GM19438 (cell line): Measurements from ENCODE around the gene GOLGA6L2.

Experiments
- ATAC-seq: cut with Tn5 transposase; IDR thresholded peaks from one replicate; pipeline ENCODE4 v1.9.1; 2021; ENCODE audit warnings: low read depth; ENCODE audit not compliant: unreplicated experiment

GOLGA6L2 gene, protein sequence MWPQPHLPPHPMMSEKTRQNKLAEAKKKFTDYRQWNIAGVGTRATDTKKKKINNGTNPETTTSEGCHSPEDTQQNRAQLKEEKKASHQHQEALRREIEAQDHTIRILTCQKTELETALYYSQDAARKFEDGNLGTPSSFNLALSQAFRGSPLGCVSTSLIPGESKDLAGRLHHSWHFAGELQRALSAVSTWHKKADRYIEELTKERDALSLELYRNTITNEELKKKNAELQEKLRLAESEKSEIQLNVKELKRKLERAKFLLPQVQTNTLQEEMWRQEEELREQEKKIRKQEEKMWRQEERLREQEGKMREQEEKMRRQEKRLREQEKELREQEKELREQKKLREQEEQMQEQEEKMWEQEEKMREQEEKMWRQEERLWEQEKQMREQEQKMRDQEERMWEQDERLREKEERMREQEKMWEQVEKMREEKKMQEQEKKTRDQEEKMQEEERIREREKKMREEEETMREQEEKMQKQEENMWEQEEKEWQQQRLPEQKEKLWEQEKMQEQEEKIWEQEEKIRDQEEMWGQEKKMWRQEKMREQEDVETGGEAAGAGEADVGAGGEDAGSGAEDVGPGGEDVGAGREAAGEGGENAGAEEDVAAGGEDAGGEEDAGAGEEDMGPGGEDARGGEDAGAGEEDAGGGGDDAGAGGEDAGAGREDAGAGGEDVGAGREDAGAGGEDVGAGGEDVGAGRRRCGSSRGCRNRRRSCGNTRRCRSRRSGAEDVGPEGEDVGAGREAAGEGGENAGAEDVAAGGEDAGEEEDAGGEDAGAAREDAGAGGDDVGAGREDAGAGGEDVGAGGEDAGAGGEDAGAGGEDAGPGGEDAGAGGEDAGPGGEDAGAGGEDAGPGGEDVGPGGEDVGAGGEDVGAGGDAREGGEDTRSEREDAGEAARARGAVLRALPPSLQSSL

DNA sequence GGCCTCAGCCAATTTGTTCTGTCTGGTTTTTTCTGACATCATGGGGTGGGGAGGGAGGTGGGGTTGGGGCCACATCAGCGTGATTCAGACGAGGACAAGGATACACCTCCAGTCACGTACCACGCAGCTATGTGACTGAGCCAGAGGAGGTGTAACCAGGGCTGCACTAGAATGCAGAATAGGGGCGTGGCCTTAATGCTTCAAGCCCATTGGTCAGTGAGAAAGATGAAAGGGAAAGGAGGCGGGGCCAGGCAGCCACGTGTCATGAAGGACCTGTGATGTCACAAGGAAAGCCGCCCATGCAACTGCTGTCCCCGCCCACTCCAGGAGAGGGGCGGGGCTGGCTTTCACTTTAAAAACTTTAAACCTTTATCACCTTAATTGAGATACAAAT, at the start of gene GOLGA6L2:
Gene GOLGA6L2, minus strand, starts transcription at position 137 of the 394 bp plus-strand sequence. Its CDS starts 62 bp downstream, at position 75.
- ATAC-seq = no peak

DNA sequence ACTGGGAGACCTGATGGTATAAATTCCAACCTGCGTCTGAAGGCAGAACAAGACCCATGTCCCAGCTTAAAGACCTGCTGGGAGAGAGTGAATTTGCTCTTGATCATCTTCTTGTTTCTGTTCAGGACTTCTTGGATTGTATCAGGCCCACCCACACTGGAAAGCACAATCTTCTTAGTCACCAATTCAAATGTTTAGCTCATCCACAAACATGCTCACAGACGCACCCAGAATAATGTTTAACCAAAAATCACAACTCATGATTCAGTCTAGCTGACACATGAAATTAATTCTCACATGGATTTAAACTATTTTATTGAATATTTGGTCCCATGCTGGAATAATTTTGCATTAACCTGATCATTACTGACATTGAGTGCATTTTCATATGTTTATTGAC, 37.8 kb upstream of the GOLGA6L2 start:
- ATAC-seq = no peak

DNA sequence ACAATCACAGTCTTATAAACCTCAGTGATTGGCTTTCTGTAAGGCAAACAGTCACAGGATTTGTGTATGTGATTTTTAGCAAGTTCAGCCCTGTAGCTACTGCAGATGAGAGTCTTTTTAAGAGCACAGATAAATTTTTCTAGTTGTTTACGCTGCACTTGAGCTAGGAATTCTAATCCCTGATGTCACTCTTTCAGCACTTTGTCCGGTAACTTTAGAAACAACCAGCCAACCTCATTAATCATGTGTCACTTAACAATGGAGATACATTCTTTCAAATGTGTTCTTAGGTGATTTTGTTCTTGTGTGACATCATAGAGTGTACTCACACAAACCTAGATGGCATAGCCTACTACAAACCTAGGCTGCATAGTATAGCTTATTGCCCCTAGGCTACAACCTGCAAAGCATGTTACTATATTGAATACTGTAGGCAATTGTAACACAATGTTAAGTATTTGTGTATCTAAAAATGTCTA, 36.8 kb upstream of the GOLGA6L2 start:
- ATAC-seq = no peak

DNA sequence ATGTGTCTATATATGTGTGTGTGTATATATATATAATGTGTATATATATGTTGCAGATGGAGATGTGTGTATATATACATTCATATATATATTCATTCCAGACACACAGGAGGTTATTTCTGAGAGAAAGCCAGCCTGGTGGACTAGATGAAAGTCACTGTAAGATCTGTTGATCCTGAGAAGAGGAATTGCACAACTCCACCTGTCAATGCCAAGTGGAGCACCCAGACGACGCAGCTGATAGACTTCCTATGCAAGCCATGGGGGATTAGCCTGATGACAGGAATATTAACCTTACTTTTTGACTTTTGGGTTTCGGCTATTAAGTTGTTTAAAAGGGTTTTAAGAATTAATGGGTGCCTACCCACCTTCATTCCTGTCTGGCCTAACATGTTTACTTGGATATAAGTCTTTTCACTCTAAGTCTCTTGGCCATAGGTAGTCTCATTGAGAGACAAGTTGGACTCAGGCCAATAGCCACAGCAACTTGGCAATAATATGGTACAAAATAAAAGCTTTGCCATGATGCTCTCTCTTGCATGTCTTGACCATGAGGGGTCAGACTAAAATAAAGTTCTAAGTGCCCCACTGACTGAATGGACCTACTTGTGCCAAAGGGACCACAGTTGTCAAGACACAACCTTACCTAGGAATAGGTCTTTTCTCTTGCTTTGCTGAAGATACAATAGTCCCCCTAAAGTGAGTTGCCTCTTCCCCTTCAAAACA, 35.9 kb upstream of the GOLGA6L2 start:
- no peak for ATAC-seq

DNA sequence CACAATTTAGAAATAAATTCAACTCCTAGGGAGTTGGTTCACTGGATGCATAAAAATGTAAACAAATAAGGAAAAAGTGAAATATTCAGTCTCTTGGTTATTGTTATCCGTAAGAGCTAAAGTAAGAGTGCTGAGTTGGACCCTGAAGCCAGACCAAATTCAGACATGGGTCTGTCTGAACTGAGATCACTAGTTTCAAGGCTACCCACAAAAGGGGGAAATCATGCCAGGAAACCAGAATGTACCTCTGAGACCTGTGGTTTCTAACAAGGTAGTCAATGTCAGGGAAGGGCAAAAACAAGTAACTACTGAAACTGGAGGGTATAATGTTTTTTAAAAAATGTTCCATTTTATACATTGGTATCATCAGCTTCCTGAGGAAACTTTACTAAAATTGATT, 35.2 kb upstream of the GOLGA6L2 start:
- ATAC-seq = no peak

DNA sequence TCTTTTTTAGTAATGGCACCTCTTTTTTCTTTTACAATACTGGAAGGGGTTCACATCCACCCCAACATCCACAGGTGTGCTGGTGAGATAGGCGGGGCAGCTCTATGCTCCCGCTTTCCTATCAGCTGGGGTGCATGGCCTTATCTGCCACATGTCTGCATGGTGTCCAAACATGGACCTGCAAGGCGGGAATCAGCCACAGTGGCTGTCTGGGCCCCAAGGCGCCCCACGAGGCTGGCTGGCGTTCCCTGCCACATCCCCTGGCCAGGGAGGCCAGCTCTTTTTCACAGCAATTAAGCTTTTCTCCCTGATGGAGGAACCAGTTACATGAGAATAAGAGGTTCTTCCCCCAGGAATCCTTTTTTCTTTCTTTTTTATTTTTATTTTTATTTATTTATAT, 30.9 kb upstream of the GOLGA6L2 start:
- ATAC-seq = no peak

DNA sequence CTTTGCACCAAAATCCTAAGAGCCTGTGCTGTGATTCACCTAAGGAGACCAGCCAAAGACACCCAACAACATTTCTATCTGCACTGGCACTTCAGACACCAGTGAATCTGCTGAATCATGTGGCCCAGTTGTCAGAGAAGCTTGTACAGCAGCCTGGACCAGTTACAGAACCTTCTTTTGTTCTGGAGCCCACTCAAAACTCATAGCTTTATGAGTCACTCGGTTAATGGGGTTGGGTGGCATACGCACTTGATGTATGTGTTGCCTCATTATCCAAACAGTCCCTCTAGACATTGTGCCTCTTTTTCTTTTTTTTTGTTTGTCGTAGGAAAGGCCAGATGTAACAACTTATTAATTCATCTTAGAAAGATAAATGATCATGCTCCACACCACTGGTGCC, 25.6 kb upstream of the GOLGA6L2 start:
- ATAC-seq = no peak

DNA sequence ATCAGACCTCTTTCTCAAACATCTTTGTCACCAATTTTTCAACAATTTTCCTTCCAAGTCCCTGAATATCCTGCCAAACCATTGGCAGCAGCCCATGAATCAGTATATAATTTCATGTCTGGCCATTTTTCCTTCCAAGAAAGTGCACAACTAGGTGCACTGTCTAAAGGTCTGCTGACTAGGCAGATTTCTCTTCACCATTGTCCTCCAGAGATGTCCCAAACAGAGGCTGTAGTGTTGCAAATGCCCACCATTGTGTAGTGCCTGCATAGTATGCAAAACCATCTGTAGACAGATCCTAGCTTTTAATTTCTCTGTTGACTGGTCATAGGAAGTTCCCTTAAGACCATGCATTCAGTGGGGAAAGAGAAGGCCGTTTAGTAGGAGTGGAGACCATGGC, 25.0 kb upstream of the GOLGA6L2 start:
- no peak for ATAC-seq

DNA sequence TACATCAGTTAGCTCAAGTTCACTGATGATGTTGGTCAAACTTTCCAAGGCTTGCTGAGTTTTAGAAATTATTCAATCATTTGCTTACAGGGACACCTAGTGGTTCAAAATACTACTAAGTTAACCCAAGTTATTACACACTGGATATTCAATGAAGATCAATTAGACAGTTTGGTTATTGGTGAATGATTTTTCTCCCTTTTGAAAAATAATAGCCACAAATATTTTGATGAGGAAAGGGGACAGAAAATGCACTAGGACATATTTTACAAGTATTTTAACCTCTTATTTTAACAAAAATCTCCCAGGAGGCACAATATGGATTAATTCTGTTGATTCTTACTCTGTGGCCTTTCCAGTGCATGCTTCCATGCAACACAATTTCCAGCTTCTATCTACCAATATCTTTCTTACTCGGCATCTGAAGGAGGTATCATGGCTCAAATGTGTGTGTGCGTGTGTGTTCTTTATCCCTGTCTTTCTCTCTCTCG, 20.1 kb upstream of the GOLGA6L2 start:
- no peak for ATAC-seq

DNA sequence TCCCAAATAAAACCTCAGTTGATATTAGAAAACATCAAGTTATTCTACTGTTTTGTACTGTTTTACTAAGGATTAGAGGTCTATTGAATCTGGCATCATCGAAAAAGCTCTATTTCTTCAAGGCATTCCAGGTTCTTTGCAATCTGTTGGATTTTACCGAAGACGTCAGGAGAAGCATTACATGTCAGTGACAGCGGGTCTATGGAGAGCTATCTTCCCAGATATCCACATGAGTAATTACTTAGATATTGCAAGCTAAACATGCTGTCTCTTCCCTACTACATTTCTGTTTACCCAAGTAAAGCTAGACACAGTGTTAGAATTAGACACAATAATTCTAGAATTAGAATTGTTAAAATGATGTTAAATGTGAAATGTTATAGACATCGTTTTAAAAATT, 10.8 kb upstream of the GOLGA6L2 start:
- no peak for ATAC-seq

DNA sequence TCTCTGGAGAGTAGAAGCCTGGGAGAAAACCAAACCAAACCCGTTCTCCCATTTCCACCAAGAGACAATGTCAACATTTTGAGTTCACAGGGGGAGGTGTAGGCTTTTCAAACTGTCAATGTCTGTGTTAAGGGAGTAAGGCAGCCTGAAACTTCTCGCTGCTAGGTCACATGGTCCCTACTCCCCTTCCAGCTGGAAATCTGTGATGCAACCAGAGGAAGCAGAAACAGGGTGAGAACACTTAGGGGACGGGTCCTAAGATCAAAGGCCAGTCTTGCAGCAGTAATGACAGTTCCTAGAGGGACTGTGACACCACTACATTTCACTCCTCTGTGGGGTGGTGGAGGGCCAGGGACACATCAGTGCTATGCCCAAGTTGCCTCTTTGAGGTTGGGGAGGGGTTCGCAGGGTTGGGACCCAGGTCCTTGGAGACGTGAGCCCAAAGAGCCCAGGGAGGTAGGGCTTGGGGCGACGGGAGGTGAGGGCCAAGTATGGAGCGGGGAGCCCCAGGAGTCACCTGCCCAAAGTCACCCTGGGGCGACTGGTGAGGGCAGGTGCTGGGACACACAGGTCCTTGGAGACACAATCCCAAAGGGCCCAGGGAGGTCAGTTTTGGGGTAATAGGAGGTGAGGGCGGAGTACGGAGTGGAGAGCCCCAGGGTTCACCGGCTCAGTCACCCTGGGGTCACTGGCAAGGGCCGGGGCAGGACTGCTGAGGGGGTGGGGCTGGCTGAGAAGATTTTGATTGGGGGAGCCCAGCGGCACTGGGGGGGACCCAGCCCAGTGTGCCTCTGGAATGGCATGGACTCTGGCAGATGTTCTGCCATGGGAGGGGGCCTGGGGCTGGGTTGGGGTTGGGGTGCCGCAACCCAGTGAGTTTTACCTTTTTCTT, 582 bp downstream of the GOLGA6L2 start:
- no peak for ATAC-seq

DNA sequence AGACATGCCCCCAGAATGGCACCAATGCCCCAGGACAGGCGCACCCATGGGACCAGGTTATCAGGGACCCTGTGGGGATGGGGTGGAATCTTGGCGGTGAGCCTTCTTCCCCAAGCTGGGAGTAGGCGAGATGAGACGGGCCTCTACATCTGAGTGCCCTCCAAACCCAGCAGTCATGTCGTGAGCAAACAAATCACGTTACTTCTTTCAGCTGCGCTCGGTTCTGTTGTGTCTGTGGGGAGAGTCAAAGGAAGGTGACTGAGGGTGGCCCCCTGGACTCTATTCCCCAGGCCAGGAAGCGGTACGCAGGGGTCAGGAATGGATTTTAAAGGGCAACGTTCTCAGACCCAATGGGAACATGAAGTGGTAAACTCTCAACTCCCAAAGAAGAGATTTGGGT, 2.8 kb downstream of the GOLGA6L2 start:
- ATAC-seq = no peak

DNA sequence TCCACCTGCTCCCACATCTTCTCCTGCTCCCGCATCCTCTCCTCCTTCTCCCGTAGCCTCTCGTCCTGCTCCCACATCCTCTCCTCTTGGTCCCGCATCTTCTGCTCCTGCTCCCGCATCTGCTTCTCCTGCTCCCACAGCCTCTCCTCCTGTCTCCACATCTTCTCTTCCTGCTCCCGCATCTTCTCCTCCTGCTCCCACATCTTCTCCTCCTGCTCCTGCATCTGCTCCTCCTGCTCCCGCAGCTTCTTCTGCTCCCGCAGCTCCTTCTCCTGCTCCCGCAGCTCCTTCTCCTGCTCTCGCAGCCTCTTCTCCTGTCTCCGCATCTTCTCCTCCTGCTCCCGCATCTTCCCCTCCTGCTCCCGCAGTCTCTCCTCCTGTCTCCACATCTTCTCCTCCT, 5.8 kb downstream of the GOLGA6L2 start:
- ATAC-seq = no peak

DNA sequence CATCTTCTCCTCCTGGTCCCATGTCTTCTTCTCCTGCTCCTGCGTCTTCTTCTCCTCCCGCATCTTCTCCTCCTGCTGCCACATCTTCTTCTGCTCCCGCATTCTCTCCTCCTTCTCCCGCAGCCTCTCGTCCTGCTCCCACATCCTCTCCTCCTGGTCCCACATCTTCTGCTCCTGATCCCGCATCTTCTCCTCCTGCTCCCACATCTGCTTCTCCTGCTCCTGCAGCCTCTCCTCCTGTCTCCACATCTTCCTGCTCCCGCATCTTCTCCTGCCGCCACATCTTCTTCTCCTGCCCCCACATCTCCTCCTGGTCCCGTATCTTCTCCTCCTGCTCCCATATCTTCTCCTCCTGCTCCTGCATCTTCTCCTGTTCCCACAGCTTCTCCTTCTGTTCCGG, 6.4 kb downstream of the GOLGA6L2 start:
- no peak for ATAC-seq

DNA sequence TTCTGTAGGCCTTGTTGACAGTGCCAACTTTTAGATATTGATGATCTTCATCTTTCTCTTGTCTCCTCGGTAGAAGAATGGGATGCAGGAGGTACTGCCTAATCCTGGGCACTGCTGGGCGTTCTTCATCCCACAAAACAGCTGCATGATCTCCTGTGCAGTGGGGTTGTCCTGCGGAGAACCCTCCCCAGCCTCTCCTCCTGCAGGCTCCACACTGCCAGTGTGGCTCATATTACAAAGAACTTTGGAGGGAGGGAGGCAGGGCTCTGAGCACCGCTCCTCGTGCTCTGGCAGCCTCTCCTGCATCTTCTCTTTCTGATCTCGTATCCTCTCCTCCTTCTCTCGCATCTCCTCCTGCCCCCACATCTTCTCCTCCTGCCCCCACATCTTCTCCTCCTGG, 7.5 kb downstream of the GOLGA6L2 start:
- ATAC-seq = no peak

DNA sequence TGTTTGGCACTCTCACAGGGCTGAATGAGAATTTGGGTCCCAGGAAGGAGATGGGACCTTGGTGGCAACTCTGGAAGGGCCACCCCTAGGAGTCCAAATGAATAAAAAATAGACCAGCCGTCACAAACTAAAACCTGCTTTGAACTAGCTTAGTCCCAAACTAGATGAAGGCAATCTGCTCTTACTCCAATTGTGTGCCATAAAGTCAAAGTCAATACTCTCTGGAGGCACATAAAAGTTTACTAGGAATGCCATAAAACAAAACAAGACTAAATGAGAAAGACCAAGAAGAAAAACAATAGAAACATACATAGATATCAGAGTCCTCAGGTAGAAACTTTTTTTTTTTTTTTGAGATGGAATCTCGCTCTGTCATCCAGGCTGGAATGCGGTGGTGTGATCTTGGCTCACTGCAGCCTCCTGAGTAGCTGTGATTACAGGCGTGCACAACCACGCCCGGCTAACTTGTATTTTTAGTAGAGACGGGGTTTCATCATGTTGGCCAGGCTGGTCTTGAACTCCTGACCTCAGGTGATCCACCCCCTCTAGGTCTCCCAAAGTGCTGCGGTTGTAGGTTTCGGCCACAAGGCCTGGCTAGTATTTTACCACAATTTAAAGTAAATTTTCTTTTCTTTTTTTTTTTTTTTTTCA, 8.1 kb downstream of the GOLGA6L2 start:
- ATAC-seq = no peak

DNA sequence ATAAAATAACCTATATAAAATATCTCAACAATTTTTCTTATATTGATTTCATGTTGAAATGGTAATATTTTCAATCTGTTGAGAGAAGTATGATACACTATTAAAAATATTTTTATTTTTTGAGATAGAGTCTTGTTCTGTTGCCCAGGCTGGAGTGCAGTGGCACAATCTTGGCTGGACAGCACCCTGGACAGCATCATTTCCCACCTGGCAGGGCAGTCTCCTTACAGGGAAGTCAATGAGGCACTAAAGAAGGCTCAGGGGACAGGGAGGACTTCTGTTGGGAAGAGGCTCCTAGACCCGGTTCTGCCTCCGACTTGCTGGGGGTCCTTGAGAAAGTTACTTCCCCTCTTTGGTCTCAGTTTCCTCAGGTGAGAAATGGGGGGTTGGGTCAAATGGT, 9.4 kb downstream of the GOLGA6L2 start:
- no peak for ATAC-seq

DNA sequence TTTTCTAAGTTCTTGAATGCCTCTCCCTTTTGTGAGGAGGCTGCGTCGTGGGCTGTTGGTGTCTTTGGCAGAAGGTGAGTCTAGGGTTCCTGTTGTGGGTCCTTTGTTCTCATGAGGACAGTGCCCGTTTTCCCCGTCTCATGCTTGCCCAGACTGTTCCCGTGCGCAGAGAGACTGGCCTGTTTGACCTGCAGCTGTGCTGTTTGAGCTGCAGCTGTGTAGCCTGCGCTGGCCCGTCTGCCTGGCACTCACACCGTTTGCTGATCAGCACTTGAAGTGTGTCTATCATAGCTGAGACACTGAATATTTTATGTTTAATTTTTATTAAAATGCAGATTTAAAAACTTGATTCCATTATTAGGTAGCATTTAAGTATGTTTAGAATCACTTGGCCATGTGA, 9.9 kb downstream of the GOLGA6L2 start:
- no peak for ATAC-seq

DNA sequence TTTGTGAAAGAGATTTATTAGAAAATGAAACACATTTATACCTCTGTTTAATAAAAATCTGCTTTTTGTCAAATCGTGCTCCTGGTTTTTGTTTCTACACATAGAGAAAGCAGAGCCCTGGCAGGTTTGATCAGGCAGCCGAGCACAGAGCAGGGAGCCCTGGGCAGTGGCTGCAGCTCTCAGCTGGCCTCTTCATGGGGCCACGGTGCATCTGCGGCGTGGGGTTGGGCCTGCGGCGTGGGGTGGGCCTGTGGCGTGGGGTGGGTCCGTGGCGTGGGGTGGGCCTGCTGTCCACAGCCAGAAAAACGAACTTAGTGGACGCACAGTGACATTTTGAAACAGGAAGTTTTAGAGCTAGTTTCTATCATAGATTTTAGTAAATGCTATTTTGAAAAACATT, 10.6 kb downstream of the GOLGA6L2 start:
- ATAC-seq = no peak
